NCI-H345 treated with DMSO at 0.1 percent for 48 hours (cell line): ENCODE results near the gene RET.

Experiments used
- DNase-seq: peaks from one replicate; lab custom pipeline; 2025; ENCODE audit not compliant: unreplicated experiment; lab: John Stamatoyannopoulos, UW

Gene RET

GRCh38 chr10:43044448-43044921, 32.4 kb upstream of the RET start:
- no peak for DNase-seq

DNA sequence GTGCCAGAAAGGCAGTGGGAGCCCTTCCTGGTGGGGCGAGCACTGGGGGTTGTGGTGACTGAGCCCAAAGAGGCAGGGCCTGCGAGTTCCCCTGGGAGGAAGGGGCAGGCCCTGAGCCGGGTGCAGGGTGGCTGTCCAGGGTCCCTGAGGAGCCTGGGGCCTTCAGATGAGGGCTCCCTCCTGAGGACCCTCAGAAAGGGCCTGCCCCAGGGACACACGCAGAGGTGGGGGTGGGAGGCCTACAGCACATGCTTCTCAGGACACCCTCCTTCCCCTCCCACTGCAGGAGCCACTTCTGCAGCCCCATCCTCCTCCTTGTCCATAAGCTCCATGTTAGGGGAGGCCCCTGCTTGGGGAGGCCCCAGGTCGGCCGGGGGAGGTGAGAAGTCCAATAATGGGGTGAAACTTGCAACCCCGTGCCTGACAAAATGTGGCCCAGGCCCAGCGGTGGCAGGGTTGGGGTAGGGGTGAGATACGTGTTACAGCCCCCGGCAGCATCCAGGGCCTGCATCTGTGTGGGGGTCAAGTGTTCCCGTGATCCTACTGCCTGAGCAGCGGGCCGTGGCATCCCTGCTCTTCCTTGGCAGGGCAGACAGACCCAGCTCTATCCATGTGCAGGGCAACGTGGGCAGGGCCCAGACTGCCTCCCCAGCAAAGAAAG, 31.8 kb upstream of the RET start:
- DNase-seq = no peak

GRCh38 chr10:43045631-43046287, 31.1 kb upstream of the RET start:
- DNase-seq = no peak

GRCh38 chr10:43046288-43046991, 30.4 kb upstream of the RET start:
- no peak for DNase-seq

DNA sequence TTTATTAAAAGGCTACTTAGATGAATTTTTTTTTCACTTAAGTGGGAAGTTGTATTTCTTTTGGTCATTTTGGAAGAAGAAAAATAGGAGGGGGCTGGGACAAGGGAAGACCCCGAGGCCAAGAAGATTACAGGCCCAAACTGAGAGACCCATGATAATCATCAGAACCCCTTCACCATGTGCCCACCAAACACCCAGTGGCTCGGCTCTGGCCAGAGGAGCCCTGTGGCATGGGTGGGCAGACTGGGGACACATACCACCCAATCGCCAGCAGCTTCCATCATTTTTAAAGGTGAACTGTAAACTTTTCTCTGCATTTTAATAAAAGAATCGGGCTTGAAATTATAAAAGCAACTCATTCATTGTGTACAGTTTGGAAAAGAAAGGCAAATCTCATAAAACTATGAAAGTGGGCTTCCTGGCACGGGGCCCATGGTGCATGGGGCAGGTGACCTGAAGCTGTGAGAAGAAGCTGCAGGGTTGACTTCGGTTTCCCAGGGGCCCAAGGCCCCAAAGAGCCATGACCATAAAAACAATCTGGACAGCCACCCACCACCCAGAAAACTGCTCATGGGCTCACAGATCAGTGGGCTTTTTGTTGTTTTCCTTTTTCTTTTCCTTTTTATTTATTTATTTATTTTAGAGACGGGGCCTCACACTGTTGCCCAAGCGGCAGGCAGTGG, 29.4 kb upstream of the RET start:
- DNase-seq = no peak

GRCh38 chr10:43048301-43049051, 28.4 kb upstream of the RET start:
- no peak for DNase-seq

DNA sequence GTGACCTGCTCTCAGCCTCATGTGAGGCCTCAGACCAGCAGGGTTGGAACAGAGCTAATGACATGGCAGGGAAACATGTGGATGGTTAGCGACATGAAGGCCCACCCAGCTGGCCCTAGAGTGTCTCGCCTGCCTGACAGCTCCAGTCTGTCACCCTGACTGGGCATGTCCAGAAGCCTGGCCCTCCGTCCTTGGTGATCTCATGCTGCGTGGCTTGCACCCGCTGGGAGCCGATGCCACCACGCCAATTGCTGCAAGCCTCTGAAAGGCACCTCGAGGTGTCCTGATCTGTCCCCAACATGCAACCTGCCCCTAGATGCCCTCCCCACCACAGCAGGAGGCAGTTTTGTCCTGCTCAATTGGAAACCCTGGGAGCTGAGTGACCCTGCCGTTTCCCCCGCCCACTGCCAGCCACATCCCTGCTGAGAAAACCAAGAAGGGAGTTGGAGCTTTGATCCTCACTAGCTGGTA, 27.8 kb upstream of the RET start:
- DNase-seq = no peak

DNA sequence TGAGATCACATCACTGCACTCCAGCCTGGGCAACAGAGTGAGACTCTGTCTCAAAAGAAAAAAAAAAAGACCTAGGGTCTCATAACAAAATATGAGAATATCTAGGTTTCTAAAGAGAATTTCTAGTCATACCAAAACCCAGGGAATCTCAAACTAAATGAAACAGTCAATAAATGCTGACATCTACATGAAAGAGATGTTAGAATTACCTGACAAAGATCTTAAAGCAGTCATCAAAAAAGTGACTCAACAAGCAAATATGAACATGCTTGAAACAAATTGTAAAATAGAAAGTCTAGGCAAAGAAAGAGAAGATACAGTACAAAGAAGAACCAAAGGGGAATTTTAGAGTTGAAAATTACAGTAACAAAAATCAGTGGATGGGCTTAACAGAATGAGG, 26.9 kb upstream of the RET start:
- no peak for DNase-seq

DNA sequence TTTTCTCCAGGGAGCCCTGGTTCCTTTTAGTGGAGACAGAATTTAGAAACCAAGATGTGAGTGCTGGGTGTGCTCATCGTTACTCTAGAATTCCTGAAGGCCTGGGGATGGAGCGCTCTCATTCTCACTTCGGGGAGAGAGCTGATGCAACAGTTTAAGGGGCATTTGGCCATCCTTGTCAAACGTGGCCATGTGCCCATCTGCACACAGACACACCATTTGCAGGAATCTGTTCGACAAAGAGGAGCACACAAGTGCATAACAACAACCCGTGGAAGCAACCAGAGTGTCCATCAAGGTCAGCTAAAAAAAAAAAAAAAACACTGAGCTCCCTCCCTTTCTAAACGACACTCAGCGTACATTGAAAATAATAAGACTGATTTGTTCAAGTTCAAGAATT, 23.0 kb upstream of the RET start:
- DNase-seq = no peak

DNA sequence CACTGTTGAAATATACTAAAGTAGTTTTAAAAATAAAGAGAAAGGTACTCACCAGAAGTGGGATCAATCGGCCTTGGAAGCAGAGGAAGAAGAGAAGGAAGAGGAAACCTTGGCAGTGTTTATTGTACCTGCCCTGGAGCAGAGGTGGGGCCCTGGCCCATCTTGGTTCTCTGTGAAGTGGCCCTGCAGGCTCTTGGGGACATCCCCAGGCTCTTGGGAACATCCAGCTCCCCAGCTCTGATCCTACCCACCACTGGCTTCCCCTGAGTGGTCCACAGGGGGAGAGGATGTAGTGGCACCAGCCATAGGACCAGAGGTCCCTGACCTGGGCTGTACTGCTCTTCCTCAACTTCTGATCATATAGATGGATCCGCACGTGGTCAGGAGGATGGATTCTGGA, 22.3 kb upstream of the RET start:
- DNase-seq = no peak

DNA sequence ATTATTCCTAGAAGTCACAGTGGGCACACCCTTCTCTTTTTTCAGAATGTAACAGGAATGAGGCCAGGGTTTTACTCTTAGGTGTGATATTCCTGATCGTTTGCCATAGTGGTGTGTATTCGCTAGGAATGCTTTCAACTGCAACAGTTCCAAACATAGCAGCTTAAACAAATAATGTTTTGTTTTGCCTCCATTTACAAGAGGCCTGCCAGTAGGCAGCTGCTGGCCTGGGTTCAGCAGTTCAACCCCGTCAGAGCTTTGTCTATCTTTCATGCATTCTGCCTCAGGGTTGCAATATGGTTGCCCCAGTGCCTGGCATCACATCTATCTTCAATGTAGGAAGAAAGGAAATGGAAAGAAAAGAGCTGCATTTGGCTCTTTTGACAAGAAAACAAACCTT, 21.7 kb upstream of the RET start:
- no peak for DNase-seq

- no peak for DNase-seq
Measured at GRCh38 chr10:43055991-43056567, 20.8 kb upstream of the RET start.

- no peak for DNase-seq
Measured at GRCh38 chr10:43056568-43057011, 20.3 kb upstream of the RET start.

DNA sequence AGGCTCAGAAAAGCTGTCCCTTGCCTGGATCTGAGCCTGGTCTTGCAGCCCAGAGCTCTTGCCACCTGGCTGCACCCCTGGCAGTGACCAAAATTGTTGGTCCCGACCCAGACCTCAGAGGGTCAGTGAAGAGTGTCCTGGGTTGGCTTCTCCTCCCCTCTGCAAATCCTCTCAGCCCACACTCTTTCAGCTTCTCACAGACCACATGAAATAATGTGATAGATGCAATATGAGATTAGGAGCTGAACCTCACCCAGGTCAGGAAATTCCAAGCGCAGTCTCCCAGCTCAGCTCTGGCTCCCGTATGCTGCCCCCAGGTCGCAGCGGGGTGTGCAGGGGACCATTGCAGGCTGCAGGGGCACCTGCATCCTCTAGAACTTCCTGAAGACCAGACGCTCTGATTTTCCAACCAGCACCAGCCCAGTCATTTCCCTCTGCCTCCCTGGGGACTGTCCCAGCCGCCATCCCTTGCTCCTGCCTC, 19.6 kb upstream of the RET start:
- DNase-seq = no peak

- DNase-seq = no peak
Measured at GRCh38 chr10:43057831-43058340, 19.0 kb upstream of the RET start.

GRCh38 chr10:43058716-43059335, 18.0 kb upstream of the RET start:
- DNase-seq = no peak

- DNase-seq = no peak
Measured at GRCh38 chr10:43059336-43059720, 17.5 kb upstream of the RET start.

DNA sequence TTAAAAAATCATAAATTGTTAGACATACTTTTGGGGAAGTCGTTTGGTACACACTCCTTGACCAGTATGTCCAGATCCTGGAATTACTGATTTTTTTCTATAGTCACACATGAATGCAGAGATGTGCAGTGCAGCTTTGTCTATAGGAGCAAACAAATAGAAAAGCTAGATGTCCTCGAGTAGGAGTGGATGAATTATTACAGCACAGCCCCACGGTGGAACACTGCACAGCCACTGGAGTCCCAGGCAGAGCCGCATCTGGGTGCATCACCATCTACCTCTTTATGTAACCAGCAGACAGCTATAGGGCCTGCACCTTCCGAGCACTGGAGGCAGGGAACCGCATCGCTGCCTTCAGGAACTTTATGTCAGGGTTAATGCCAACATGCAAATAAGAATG, 17.0 kb upstream of the RET start:
- no peak for DNase-seq

DNA sequence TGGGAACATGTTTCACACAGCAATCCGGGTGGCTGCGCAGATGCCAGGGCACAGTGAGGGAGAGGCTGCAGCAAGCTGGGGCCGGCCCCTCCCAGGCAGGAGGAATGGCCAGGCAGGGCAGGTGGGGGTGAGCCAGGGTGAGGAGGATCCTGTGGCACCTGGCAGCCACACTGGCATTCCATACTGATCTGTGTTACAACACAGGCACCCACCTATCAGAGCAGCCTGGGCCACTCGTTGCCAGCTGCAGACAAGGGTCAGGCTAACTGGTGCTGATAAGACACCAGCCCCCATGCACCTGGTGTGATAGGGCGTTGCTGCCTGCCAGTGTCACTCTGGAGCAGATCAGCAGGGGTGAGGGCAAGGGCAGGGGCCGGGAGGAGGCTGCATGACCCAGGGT, 16.6 kb upstream of the RET start:
- DNase-seq = no peak

GRCh38 chr10:43061331-43061730, 15.5 kb upstream of the RET start:
- DNase-seq = no peak
